GM19043 (cell line): ENCODE measurements around the gene GMEB2.
"Not testable (repeated sequence)": the region's sequence is repeated elsewhere in the genome, so short reads cannot be mapped to it uniquely, and the experiment has no call there.

Experiments used
- ATAC-seq: cut with Tn5 transposase; IDR thresholded peaks from one replicate; pipeline ENCODE4 v1.9.1; 2021; ENCODE audit warnings: low read depth; ENCODE audit not compliant: unreplicated experiment

The GMEB2 gene

DNA sequence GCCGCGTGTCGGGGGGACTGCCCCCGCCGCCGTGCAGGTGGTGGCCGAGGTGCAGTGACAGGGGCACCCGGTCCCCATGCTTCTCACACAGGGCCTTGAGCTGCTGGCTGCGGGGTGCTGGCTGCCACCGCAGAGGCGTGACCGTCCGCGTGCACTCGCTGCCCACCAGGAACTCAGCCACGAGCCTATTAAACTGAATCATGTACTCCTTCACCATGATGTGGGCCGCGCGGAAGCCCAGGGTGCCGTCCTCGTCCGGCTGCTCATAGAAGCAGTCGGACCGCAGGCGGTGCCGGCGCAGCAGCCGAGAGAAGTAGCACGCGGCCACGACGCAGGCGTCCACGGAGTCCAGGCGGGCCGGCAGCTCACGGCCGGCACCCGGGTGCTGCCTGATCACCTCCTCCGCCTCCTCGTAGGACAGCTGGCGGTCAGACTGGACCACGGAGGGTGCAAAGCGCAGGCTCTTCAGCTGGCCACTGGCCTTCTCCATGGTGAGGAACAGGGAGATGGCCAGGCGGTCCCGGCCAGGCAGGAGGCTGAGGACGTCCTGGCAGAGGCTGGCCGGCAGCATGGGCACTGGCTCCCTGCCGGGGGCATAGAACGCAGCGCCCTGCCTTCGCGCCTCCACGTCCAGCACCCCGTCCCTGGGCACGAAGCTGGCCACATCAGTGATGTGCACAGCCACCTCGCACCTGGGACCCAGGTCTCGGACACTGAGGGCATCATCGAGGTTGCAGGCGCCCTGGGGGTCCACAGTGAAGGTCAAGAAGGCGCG is 62.7 kb downstream of the GMEB2 start:
- no peak for ATAC-seq

DNA sequence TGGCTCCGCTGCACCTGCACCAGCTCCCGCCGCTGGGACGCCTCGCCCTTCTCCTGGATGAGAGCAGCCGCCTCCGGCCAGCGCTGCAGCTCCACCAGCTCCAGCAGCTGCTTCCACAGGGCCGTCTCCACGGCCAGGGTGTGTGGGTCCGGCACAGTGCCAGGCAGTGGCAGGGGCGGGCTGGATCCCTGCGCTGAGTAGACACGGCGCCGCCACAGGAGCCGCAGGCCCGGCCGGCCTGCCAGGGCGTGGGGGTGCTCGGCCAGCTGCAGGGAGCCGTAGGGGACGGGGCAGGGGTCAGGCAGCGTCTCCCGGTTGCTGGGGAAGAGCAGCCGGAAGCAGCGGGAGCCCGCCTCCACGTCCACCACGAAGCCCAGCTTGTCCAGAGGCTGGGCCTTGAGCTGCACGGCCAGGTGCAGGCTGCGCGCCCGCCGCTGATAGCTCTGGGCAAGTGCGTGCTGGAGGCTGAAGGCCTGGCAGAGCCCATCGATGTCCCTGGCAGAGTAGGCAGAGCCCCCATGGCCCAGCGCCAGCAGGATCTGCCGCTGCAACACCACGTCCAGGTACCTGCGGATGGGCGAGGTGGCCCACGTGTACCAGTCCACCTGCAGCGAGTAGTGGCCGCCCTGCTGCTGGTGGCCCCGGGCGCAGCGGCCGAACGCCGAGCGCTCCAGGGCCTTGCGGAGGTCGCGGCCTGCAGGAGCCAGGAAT is 63.5 kb downstream of the GMEB2 start:
- no peak for ATAC-seq

DNA sequence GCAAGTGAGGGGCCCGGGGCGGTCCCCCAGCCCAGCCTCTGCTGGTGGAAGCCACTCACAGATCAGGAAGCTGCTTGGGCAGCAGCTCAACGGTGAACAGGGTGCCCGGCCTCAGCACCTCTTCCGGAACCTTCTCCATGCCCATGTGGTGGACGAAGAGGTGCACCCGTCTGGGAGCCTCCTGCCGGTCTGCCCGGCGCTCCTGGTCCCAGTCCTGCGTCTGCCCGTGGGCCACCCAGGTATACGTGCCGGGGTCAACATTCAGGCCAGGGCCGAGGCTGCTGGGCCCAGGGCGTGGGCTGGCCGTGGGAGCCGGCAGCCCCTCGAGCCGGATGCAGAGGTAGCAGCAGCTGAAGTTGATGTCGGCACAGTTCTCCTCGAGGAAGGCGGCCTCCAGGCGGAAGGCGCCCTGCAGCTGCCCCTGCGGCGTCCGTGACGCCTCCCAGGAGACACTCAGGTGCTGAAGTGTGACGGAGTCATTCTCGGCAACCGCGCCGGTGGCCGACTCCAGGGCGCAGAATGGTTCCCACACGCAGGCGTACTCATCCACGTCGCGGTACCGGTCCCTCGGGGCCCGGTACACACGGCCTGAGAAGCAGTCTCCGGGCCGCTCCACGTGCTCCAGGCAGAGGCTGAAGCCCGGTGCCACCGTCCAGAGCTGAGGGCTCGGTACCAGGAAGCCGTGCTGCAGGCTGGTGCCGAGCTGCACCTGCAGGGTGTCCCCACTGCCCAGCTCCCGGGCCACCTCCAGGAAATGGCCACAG is 64.3 kb downstream of the GMEB2 start:
- ATAC-seq: no peak

DNA sequence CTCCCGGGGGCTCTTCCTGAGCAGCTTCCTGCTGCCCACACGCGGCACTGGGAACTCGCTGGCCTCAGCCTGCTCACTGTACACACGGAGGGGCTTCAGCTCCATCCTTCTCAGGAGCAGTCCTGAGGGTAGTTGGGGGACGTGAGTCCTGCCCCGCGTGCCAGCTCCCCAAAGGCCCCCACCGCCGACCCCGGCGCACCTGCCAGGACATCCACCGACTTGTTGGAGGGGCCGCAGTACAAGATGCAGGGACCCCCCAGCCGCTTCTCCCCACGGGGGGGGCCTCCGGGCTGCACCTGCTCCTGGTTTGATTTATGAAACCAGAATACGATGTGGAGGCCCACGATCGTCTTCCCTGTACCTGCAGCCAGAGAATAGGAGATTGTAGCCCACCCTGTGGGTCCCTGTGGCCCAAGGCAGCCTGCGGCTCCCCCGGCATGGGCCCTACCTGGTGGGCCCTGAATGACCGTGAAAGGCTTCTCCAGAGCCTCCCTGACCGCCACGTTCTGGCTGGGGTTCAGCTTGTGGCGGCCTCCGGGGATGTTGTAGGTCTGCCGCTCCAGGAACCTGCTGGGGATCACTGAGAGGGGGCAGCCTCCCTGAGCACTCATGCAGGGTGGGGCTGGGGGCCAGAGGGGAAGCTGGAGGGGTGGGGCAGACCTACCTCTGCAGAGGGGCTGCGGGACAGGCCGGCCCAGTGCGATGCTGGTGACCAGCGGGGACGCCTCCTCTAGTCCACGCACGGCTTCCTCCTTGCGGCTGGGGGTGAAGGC is 65.1 kb downstream of the GMEB2 start:
- ATAC-seq: no peak

DNA sequence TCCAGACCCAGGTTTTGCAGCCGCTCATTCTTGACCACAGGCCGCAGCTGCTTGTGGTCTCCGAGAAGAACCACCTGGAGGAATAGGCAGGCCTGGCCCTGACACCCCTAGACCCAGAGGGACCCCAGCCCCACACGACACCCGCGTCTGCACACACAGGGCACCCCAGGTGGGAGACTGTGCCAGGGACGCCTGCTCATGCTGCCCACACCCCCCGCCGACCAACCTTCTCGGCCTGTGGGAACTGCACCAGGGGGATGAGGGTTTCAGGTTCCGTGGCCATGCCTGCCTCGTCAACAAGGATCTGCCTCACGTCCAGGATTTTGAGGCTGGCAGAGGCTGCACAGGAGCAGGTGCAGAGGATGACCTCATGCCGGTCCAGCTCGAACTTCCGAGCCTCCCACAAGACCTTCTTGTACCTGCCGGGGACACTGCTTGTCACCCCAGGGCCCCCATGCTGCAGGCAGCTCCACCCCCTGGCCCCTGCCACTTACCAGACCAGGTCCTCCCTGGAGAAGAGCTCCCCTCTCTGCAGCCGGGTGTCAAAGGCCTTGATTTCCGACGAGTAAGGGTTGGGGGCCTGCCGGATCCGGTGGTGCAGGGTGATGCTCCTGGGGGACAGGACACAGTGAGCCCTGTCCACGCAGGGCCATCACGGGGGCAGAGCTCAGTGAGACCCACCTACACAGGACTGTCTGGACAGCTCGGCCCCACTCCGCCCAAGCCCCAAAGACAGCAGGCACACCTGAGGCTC is 65.9 kb downstream of the GMEB2 start:
- ATAC-seq: no peak

DNA sequence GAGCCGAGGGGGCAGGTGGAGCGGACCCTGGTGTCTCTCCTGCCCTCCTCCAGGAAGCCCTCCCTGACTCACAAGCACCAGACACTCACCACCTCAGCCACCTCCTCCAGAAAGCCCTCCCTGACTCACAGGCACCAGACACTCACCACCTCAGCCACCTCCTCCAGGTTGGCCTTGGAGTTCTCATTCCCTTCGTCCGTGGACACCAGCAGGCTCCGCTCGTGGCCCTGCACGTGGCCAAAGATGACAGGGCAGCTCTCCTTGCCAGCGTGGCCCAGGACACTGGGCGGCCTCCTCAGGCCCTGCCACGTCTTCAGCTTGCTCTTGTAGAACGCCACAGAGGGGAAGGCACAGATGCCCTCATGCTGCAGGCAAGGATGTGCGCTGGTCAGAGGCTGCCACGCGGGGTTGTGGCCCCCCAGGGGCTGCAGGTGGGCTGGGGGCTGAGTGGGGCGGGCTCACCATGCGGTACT is 66.5 kb downstream of the GMEB2 start:
- ATAC-seq: no peak

DNA sequence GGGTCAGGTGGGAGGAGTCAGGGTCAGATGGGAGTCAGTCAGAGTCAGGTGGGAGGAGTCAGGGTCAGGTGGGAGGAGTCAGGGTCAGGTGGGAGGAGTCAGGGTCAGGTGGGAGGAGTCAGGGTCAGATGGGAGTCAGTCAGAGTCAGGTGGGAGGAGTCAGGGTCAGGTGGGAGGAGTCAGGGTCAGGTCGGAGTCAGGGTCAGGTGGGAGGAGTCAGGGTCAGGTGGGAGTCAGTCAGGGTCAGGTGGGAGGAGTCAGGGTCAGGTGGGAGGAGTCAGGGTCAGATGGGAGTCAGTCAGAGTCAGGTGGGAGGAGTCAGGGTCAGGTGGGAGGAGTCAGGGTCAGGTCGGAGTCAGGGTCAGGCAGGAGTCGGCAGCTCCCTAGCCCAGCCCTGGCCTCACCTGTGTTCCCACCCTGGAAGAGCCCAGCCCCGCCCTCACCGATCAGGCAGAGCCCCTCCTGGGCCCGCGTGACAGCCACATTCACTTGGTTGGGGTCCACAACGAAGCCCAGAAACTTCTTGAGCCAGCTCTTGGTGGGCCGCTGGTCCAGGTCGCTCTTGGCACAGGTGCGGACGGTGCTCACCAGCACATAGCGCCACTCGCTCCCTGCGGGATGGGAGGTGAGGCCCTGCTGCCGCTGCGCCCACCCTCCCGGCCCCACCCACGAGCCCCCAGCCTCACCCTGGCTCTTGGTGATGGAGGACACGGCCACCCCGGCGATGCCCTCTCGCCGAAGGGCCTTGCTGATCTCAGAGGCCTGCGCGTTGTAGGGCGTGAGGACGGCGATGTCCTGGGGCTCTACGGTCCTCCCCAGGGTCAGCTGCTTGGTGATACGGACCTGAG is 67.2 kb downstream of the GMEB2 start:
- ATAC-seq: not testable (repeated sequence)

DNA sequence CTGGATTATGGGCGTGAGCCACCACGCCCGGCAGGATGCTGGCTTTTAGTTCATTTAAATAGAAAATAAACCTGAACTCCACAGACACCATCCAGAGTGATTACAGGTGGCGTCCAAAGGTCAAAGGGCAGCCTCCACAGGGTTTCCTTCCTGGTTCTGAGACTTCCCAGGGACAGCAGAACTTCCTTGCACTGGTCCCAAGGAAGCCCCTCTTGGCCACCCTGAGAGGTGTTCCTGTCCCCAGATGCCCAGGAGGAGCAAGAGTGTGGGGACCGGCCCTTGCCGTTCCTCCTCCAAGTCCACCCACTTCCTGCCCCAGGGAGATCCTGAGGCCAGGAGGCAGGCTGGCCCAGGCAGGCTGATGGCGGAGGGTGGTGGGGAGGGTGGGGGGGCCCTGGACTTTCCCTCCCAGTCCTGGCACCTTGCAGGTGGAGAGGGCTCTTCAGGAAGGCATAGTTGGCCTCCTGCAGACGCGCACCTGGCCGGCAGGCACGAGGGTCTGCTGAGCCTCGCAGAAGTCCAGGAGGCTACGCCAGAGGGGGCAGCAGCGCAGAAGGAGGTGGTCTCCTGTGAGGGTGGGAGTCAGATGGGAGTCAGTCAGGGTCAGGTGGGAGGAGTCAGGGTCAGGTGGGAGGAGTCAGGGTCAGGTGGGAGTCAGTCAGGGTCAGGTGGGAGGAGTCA is 68.0 kb downstream of the GMEB2 start:
- no peak for ATAC-seq

DNA sequence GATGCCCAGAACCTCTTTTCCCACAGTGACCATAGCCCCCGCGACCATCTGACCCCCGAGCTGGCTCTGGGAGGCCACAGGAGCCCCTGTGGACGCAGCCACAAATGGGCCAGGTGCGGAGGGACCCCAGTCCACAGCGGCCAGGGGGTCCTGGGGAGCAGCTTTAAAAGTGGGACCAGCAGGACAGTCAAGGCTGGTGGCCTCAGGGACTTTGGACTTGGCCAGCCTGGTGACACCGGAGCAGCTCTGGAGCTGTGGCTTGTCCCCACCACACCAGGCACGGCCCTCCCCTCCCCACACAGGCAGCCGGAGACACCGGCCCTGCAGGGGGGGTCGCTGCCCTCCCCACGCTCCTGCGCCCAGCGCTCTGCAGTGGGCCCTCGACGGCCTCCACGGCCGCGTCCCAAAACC is 69.4 kb downstream of the GMEB2 start:
- no peak for ATAC-seq

DNA sequence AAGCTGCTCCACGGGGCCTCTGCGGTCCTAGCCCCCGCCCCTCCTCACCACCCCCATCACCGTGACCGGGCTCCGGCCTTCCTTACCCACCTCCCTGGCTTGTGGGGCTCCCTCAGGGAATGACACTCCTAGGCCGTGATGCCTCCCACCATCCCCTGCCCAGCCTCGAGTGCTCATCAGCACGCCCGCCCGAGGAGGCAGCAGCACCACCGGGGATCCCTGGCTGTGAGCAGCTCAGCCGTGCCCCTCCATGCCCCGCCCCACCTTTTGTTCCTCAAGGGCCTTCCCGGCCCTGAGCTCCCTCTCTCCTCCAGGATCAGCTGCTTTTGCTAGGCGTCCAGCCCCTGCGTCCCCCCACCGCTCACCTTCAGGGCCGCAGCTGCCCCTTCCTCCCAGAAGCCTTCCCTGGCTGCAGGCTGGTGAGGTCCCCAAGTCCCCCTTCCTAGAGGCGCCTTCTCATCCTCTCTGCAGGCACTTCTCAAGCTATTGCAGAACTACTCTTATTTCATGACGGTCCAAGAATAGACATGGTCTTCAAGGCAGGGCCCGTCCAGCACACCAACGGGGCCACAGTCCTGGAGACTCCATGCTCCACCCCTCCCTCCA is 69.9 kb downstream of the GMEB2 start:
- no peak for ATAC-seq

DNA sequence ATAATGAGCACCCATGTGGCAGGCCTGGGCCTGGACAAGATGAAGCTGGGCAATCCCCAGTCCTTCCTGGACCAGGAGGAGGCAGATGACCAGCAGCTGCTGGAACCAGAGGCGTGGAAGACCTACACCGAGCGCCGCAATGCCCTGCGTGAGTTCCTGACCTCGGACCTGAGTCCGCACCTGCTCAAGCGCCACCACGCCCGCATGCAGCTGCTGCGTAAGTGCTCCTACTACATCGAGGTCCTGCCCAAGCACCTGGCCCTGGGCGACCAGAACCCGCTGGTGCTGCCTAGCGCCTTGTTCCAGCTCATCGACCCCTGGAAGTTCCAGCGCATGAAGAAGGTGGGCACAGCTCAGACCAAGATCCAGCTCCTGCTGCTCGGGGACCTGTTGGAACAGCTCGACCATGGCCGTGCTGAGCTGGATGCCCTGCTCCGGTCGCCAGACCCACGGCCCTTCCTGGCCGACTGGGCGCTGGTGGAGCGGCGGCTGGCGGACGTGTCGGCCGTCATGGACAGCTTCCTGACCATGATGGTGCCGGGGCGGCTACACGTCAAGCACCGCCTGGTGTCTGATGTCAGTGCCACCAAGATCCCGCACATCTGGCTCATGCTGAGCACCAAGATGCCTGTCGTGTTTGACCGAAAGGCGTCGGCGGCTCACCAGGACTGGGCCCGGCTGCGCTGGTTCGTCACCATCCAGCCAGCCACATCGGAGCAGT is 71.1 kb downstream of the GMEB2 start:
- no peak for ATAC-seq

DNA sequence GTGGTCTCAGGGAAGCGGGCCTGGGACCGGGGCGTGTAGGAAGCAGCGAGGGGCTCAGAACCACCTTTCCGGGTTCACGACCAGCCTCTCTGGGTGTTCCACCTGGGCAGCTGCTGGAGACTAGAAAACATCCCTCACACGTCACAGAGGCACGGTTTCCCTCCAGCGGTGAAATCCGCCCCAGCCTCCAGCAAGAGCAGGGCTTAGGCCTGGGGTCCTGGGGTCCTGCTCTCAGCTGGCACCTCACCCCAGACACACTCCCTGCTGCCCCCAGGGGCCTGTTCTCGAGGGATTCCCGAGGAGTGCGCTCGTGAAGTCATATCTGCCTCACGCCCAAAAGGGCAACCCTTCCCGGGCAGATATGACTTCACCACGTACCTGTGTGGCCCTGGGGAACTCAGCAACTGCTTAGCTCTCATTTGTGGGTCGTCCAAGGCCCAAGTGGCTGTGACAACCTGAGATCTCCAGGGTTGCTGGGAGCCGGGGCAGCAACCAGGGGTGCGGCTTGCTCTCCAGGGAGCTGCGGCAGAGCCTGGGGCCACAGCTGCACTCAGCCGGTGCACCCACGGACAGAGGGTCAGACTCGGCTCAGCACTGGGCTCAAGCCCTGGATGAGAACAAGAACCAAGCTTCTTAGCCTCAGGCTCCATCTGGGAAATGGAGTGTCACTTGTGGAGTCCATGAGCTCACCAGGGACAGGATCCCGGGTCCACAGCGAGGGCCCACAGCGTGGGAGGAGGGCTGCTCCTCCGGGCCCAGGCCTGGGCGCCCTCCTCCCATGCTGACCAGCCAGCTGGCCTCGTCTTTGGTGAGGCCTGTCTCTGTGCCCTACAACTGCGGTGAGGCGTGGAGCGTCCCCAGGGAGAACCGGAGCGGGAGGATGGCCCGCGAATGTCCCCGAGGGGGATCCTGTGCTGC is 72.3 kb downstream of the GMEB2 start:
- ATAC-seq: no peak

DNA sequence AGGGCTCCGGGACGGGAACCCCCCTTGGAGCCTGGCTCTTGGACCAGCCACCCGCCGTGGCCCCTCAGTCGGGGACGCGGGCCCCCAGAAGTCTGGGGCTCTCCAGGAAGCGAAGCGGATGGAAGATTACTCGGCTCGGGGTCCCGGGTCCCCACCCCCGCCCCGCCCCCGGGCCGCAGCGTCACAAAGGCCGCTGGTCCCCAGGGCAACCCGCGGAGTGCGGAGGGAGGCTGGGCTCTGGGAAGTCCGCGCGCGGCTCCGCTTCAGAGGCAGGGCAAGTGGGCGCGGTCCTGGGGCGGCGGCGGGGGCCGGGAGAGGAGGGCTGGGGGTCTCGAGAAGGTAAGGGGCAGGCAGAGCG is 73.0 kb downstream of the GMEB2 start, which contains the start of gene FNDC11:
FNDC11 (plus strand) TSS at position 227 of the 358 bp plus-strand sequence. CDS start 1,505 bp downstream, outside the sequence.
- peak; percentile 21 for ATAC-seq

DNA sequence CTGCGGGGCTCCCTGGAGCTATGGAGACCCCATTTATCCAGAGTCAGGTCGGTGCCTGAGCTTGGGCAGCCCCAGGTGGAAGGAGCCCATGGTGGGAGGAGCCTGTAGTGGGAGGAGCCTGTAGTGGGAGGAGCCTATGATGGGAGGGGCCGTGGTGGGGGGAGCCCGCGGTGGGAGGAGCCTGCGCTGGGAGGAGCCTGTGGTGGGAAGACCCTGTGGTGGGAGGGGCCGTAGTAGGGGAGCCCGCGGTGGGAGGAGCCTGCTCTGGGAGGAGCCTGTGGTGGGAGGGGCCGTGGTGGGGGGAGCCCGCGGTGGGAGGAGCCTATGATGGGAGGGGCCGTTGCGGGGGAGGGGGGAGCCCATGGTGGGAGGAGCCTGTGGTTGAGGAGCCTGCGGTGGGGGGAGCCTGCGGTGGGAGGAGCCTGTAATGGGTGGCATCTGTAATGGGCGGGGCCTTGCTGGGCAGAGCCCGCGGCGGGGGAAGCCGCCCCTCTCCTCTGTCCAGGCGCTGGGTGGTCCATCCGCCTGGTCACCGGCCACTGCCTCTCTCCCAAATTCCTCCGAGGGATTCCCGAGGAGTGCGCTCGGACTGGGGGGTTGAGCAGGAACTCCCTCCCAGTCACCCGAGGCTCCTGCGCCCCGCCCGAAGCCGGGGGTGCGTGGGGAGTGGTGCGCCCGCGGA is 73.5 kb downstream of the GMEB2 start:
- ATAC-seq: peak; percentile 37

DNA sequence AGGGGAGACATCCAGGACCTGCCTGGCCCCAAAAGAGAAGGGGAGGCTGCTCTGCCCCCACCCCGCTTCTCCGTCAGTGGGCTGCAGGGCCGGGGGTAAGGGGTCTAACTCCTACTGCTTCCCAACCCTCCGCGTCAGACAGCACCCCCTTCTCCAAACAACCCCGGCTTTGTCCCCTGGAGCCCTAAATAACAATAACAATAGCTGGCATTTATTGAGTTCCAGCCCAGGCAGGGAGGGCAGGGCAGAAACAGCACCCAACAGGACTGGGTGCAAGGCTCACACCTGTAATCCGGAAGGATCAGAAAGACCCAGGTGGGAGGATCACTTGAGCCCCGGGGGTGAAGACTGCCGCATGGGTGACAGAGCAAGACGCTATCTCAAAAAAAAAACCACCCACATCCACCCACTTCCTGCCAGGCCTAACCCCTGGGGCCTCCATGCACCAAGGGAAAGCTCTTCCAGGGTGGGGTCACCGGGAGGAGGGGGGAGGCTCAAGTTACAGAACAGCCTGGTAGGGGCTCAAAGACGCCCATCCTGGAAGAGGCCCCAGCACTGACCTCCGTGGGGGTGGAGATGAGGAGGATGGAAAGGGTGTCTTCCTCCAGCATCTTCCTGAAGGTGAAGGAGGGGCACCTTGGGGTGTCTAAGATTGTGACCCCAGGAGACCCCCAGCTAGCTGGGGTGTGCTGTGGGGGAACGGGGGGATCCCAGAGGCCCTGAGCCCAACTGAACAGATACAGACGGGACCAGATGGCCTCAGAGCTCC is 74.2 kb downstream of the GMEB2 start:
- peak; percentile 40 for ATAC-seq
